ENCODE results near the gene POU5F2. TPM values are rescaled to one million over a fixed set of nuclear protein-coding genes. Genes with fewer than 3 reads are reported as not detected.

Gene POU5F2
- total RNA-seq, 2 experiments from 2014 or later = 1.0 to 2.0 TPM

DNA sequence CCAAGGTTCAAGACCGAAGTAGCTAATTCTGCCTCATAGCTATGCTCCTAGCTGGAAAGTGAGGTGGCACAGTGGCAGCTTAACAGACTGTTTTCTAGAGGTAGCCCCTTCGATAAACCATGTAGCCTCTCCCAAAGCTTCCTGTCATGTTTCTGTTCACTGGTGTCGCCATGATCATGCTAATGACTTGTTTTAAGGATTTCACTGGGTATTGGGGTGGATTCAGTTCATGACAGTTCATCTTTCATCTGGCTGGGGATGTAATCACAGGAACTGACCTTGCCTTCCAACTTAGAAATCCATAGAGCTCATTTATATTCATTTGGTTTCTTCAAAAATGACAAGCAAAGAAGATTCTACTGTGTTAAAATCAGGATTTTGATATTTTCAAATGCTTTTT, 9.4 kb downstream of the POU5F2 start:
- H3K27ac Mint-ChIP-seq = no peak overlapping the region
- DNase-seq (no peak), ATAC-seq (no peak)
- no peaks in the 10 kb centered on the region for H3K36me3 Mint-ChIP-seq
- H3K9me3 Mint-ChIP-seq (ENCODE audit: low read depth) = no peaks in the 10 kb centered on the region
- H3K27me3 Mint-ChIP-seq = no peaks in the 10 kb centered on the region
- H3K4me3 Mint-ChIP-seq = no peak overlapping the region
- CTCF ChIA-PET = no interaction called here
- H3K4me1 Mint-ChIP-seq = no peaks in the 10 kb centered on the region

DNA sequence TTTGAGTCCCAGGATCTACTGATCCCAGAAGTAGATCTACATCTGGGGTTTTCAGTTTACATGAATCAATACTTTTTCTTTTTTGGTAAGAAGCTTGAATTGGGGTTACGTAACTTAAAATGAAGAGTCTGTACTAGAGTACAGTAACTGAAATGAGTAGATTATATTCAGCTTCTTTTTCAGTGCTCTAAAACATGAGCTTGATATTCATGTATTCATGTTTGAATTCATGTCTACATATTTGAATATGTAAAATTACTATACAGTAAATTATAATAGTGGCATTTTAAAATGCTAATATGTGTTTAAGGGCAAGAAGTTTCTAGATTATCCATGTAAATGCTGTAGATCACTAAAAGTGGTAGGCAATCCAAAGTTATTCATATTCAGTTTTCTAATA, 14.8 kb downstream of the POU5F2 start:
- no peaks in the 10 kb centered on the region for H3K36me3 Mint-ChIP-seq
- no peak for ATAC-seq
- CTCF ChIA-PET = no interaction called here
- H3K4me1 Mint-ChIP-seq = no peaks in the 10 kb centered on the region
- no peak overlapping the region for H3K27ac Mint-ChIP-seq
- H3K4me3 Mint-ChIP-seq = no peak overlapping the region
- H3K27me3 Mint-ChIP-seq = no peaks in the 10 kb centered on the region
- no peak for DNase-seq
- H3K9me3 Mint-ChIP-seq (ENCODE audit: low read depth) = no peaks in the 10 kb centered on the region

DNA sequence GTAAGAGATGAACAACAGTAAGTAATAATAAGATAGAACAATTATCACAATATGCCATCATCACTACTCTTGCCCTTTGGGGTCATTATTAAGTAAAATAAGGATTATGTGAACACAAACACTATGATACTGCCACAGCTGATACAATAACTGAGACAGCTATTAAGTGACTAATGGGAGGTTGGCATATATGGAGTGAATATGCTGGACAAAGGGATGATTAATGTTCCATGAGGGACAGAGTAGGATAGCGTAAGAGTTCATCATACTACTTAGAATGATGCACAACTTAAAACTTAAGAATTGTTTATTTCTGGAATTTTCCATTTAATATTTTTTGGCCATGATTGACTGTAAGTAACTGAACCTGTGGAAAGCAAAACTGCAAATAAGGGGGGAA, 16.6 kb downstream of the POU5F2 start:
- H3K27me3 Mint-ChIP-seq = no peaks in the 10 kb centered on the region
- no peaks in the 10 kb centered on the region for H3K9me3 Mint-ChIP-seq (ENCODE audit: low read depth)
- no peak overlapping the region for H3K4me3 Mint-ChIP-seq
- no peak overlapping the region for H3K27ac Mint-ChIP-seq
- H3K4me1 Mint-ChIP-seq = no peaks in the 10 kb centered on the region
- DNase-seq (no peak), ATAC-seq (no peak)
- H3K36me3 Mint-ChIP-seq = no peaks in the 10 kb centered on the region
- CTCF ChIA-PET = no interaction called here

DNA sequence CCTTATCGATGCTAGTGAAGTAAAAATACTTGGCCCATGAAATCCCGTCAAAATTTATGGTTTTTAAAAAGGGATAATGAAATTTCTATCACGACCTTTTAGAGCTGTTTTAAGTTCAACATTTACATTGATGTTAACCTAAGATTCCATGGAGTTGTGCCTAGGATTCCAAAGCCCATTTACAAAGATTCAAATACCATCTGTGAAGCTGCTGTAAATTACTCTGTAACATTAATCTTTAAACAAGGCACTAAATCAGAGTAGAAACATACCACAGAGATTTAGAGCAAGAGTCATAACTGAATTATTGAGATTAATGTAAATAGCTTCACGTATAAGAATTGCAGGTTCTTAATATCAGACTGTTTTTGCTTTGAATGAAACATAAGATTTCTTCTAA, 17.7 kb downstream of the POU5F2 start:
- no peak overlapping the region for H3K27ac Mint-ChIP-seq
- no peak overlapping the region for H3K4me3 Mint-ChIP-seq
- no peak for DNase-seq
- H3K36me3 Mint-ChIP-seq = no peaks in the 10 kb centered on the region
- H3K9me3 Mint-ChIP-seq (ENCODE audit: low read depth) = no peaks in the 10 kb centered on the region
- CTCF ChIA-PET = interaction anchor here (1.3 kb wide), 1 partner anchor 11 kb away, joined by 3 read pairs; no protein-coding TSS in a partner anchor
- H3K4me1 Mint-ChIP-seq = no peaks in the 10 kb centered on the region
- H3K27me3 Mint-ChIP-seq = no peaks in the 10 kb centered on the region
- no peak for ATAC-seq

DNA sequence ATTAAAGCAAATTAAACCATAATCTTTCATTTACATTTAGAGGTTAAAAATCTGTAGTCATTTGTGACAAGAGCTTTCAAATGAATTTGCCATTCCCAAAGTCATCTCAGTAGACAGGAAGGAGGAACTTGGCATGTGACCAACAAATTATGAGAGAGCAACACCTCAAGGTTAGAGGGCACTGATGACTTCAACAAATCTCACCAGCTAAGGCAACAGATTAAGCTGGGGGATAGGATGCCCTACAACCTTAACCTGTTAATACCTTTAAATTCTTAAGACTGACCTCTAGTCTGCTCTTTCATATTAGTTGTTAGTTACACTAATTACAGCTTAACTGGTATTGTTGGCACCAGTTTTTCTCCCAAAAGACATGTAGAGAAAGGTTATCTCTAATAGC, 18.4 kb downstream of the POU5F2 start:
- Mint-ChIP-seq H3K9me3 (ENCODE audit: low read depth) (no peaks in the 10 kb centered on the region), H3K4me3 (no peak overlapping the region), H3K27ac (no peak overlapping the region), H3K4me1 (no peaks in the 10 kb centered on the region), H3K27me3 (no peaks in the 10 kb centered on the region), H3K36me3 (no peaks in the 10 kb centered on the region)
- CTCF ChIA-PET = interaction anchor here (1.3 kb wide), 1 partner anchor 11 kb away, joined by 3 read pairs; no protein-coding TSS in a partner anchor
- no peak for ATAC-seq
- no peak for DNase-seq

DNA sequence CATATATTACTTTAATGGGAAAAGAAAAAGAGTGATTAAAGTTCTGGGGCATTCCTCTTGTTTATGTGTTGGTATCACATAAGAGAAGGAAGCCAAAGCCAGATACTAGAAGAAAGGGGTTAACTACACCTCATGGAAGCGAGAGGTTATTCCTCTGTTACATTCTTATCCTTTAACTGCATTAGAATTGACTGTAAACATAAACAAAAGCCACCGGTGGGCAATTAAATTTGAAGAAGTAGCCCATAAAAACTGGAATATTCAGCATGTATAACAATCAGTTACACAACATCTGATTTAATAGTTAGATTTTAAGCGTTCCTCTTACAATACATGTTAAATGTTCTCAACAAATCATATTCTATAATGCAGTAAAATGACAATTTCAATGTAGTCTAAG, 18.8 kb downstream of the POU5F2 start:
- H3K4me3 Mint-ChIP-seq = no peak overlapping the region
- no peaks in the 10 kb centered on the region for H3K36me3 Mint-ChIP-seq
- CTCF ChIA-PET = interaction anchor here (1.3 kb wide), 1 partner anchor 12 kb away, joined by 3 read pairs; no protein-coding TSS in a partner anchor

DNA sequence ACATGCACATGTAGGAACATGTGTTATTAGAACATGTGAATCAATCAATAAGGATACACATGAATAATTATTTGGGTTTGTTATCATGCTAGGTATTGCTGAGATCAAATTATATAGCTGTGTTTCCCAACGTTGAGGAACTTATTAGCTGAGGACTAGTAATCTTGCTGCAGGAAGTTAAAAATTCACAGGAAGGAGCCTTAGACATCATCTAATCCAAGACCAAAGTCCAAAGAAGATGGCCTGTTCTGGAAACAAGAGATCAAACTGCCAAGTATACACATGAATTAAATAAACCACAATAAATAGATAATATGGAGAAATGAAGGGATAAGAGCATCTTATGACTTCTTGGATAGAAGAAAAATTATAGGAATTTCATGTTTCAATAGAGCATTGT, 19.9 kb downstream of the POU5F2 start:
- no peaks in the 10 kb centered on the region for H3K9me3 Mint-ChIP-seq (ENCODE audit: low read depth)
- no peaks in the 10 kb centered on the region for H3K4me1 Mint-ChIP-seq
- no peaks in the 10 kb centered on the region for H3K27me3 Mint-ChIP-seq
- no peaks in the 10 kb centered on the region for H3K36me3 Mint-ChIP-seq
- no peak for DNase-seq
- no peak for ATAC-seq
- H3K4me3 Mint-ChIP-seq = no peak overlapping the region
- CTCF ChIA-PET = no interaction called here
- H3K27ac Mint-ChIP-seq = no peak overlapping the region

More for the DNA sequence above, 18.8 kb downstream of the POU5F2 start:
- ATAC-seq = no peak
- H3K27ac Mint-ChIP-seq = no peak overlapping the region
- H3K9me3 Mint-ChIP-seq (ENCODE audit: low read depth) = no peaks in the 10 kb centered on the region
- no peaks in the 10 kb centered on the region for H3K27me3 Mint-ChIP-seq
- no peak for DNase-seq
- no peaks in the 10 kb centered on the region for H3K4me1 Mint-ChIP-seq

DNA sequence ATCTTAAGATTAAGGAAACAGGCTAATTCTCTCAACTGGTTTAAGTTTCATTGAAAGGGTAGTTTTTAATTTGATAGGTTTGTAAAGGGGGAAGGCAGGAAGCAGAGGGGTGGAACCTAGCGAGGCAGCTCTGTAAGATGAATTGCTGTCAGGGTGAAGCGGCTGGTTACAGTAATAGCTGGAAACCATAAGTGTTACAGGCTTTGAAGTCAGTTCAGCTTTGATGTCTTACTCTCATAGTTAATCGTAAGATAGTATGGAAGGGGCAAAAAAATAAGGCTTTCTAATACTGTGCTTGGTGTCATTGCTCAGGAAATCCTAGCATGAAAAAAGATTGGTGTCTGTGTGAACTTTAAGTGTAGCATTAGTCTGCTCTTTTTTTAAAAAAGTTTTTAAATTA, 20.3 kb downstream of the POU5F2 start:
- no peak overlapping the region for H3K4me3 Mint-ChIP-seq
- H3K4me1 Mint-ChIP-seq = peaks cover 1% of the 10 kb centered on the region
- DNase-seq (no peak), ATAC-seq (no peak)
- no peaks in the 10 kb centered on the region for H3K9me3 Mint-ChIP-seq (ENCODE audit: low read depth)
- no peaks in the 10 kb centered on the region for H3K36me3 Mint-ChIP-seq
- CTCF ChIA-PET = no interaction called here
- H3K27ac Mint-ChIP-seq = no peak overlapping the region
- no peaks in the 10 kb centered on the region for H3K27me3 Mint-ChIP-seq

DNA sequence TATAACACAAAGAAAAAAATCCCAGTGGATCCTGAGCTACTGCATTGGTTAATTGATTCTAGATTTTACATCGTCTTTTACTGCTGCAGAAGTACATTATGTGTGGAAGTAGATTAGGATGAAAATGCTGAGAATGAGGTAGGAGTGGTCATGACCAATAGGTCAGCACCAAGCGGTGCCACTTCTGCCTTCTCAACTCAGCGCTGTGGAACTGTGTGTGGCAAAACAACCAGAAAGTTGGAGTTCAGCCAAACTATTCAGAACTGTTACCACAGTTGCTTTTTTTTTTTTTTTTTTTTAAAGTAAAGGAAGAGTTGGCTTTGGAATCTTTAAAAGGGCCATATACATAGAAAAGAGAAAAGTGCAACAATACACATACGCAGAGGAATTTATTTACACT, 24.2 kb downstream of the POU5F2 start:
- Mint-ChIP-seq H3K36me3 (no peaks in the 10 kb centered on the region), H3K4me1 (peaks cover 4% of the 10 kb centered on the region), H3K9me3 (ENCODE audit: low read depth) (no peaks in the 10 kb centered on the region), H3K27ac (no peak overlapping the region), H3K27me3 (no peaks in the 10 kb centered on the region), H3K4me3 (no peak overlapping the region)
- DNase-seq (no peak), ATAC-seq (no peak)
- CTCF ChIA-PET = interaction anchor here (0.7 kb wide), 1 partner anchor 138 kb away, joined by 5 read pairs; no protein-coding TSS in a partner anchor

DNA sequence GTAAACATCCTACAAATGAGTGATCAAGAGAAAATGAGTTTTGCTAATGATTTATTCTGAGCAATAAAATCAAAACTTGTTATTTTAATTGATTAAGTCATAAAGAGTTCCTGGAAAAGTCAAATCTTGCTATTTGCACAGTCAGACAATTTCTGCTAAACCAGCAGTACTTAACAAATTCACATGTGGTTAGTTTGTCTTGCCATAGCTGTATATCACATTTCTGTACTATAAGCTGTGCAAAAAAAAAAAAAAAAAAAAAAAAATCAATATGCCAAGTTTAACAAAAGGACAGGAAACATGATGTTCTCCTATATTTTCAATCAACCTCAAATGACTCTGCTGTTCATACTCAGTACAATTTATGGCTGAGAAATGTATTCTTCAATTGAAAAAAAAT, 24.9 kb downstream of the POU5F2 start:
- Mint-ChIP-seq H3K9me3 (ENCODE audit: low read depth) (no peaks in the 10 kb centered on the region), H3K36me3 (no peaks in the 10 kb centered on the region), H3K27ac (no peak overlapping the region), H3K4me1 (peaks cover 4% of the 10 kb centered on the region), H3K4me3 (no peak overlapping the region), H3K27me3 (no peaks in the 10 kb centered on the region)
- DNase-seq (no peak), ATAC-seq (no peak)
- CTCF ChIA-PET = no interaction called here

DNA sequence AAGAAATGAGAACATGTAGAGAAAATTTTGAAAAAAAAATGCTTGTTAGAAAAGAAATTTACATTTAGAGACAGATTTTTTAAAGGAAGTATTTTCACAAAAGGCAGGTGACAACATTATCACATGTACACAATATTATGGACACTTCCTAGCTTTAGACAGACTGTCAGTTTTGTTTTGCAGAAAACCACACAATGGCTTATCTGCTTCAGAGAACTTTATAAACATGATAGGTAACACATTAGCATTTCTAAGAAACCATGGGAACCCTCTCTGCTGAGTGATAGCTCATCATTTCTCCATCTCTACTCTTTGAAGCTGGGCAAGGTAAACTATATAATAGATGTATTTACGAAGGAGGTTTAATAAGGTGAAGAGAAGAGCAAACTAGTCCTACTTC, 25.6 kb downstream of the POU5F2 start:
- H3K4me3 Mint-ChIP-seq = no peak overlapping the region
- DNase-seq (no peak), ATAC-seq (no peak)
- H3K27ac Mint-ChIP-seq = no peak overlapping the region
- H3K36me3 Mint-ChIP-seq = no peaks in the 10 kb centered on the region
- no peaks in the 10 kb centered on the region for H3K27me3 Mint-ChIP-seq
- H3K9me3 Mint-ChIP-seq (ENCODE audit: low read depth) = no peaks in the 10 kb centered on the region
- H3K4me1 Mint-ChIP-seq = peaks cover 4% of the 10 kb centered on the region
- CTCF ChIA-PET = no interaction called here

DNA sequence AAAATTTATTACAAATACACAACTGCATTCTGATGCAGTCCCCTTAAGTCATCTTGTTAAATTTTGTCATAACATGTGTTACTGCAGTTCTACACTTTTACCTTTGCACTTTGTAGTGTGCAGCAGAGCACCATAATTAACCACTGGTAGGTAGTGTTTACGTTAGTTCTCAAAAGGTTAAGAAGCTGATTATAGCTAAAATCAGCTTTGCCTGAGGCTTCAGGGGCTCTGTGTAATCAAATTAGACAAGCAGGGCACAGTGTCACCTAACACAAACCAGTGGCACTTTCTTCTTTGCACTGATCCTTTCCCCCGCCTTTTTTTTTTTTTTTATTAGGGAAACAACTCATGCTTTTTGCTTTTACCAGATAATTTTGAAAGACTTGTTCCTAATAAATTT, 26.1 kb downstream of the POU5F2 start:
- Mint-ChIP-seq H3K27ac (no peak overlapping the region), H3K4me3 (no peak overlapping the region), H3K4me1 (peaks cover 4% of the 10 kb centered on the region), H3K36me3 (no peaks in the 10 kb centered on the region), H3K9me3 (ENCODE audit: low read depth) (no peaks in the 10 kb centered on the region), H3K27me3 (no peaks in the 10 kb centered on the region)
- ATAC-seq = no peak
- CTCF ChIA-PET = no interaction called here
- DNase-seq = no peak

DNA sequence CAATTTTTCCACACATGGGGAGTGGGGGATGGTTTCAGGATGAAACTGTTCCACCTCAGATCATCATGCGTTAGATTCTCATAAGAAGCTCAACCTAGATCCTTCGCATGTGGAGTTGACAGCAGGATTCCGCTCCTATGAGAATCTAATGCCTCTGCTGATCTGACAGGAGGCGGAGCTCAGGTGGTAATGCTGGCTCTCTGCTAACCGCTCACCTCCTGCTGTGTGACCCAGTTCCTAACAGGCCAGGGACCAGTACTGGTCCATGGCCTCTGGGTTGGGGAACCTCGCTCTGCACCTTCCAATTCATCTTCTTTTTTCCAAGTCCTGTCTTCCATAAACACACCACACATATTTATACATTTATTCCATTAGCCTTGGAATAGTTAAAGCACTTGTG, 33.0 kb downstream of the POU5F2 start:
- no peaks in the 10 kb centered on the region for H3K36me3 Mint-ChIP-seq
- no peaks in the 10 kb centered on the region for H3K9me3 Mint-ChIP-seq (ENCODE audit: low read depth)
- H3K27ac Mint-ChIP-seq = no peak overlapping the region
- no peaks in the 10 kb centered on the region for H3K27me3 Mint-ChIP-seq
- H3K4me1 Mint-ChIP-seq = peaks cover under 1% of the 10 kb centered on the region
- no peak for ATAC-seq
- no peak for DNase-seq
- CTCF ChIA-PET = no interaction called here
- H3K4me3 Mint-ChIP-seq = no peak overlapping the region

DNA sequence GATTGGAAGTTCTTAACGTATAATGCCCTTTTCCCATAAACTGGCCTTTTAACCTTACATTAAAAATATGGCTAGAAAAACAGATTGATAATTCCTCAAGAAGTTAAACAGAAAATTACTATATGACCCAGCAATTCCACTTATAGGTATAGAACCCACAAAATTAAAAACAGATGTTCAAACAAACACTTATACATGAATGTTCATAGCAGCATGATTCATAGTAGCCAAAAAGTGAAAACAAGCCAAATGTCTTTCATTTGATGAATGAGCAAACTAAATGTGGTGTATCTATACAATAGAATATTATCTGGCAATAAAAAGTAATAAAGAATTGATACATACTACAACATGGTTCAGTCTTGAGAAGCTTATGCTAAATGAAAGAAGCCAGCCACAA, 35.5 kb downstream of the POU5F2 start:
- Mint-ChIP-seq H3K27me3 (no peaks in the 10 kb centered on the region), H3K4me1 (peaks cover 6% of the 10 kb centered on the region), H3K9me3 (ENCODE audit: low read depth) (no peaks in the 10 kb centered on the region), H3K36me3 (no peaks in the 10 kb centered on the region), H3K27ac (no peak overlapping the region), H3K4me3 (no peak overlapping the region)
- ATAC-seq = no peak
- no peak for DNase-seq
- CTCF ChIA-PET = no interaction called here

DNA sequence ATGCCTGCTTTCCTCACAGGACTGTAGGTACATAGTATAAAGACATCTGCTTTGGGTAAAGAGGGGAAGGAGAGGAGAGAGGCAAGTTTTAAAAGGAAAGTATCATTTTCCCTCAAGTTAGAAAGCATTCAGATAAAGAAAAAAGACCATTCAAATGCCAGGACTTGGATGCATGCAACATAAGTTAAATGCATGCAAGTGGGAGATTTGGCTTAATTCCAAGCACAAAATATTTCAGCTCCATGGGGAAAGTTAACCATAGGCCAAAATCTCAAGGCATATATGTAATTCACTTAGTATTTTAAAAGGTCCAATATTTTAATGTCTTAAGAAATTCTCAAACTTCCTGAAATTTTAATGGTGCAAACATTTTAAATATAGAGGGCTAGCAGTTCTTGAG, 36.4 kb downstream of the POU5F2 start:
- CTCF ChIA-PET = no interaction called here
- H3K27ac Mint-ChIP-seq = no peak overlapping the region
- DNase-seq (no peak), ATAC-seq (no peak)
- H3K4me3 Mint-ChIP-seq = no peak overlapping the region
- H3K4me1 Mint-ChIP-seq = peaks cover 6% of the 10 kb centered on the region
- no peaks in the 10 kb centered on the region for H3K36me3 Mint-ChIP-seq
- no peaks in the 10 kb centered on the region for H3K27me3 Mint-ChIP-seq
- H3K9me3 Mint-ChIP-seq (ENCODE audit: low read depth) = no peaks in the 10 kb centered on the region

Data from activated CD8-positive, alpha-beta memory T cell treated with anti-CD3 and anti-CD28 coated beads, Interleukin-2, amount 10 ng/mL, durations not matched to agents 7 days and 5 days (primary cell).